ENCODE measurements around the gene ANK3.

GRCh38 chr10:60338786-60339185 is 50.9 kb downstream of the ANK3 start:
- TF ChIP-seq GATA2 (IDR thresholded peaks at IDR 0.05; ENCODE audit: low read depth, low read length) = no peak
- no peak for TF ChIP-seq GATA3 (IDR thresholded peaks at IDR 0.05; ENCODE audit: low read depth, low read length)
